ENCODE data around the gene ANKLE1. TPM values are rescaled to one million over a fixed set of nuclear protein-coding genes. Genes with fewer than 3 reads are reported as not detected.

The ANKLE1 gene
- total RNA-seq, 4 donors from 2014 or later = 0.07 to 1.1 (median 0.36) TPM

- 81 to 85% methylated on average over 3 of the region's 3 CpGs for WGBS, 2 donors
- H3K4me3 ChIP-seq (ENCODE audit: low read depth, poor library complexity, severe bottlenecking) = no peak overlapping the region
- no peak for TF ChIP-seq CTCF (IDR thresholded peaks at IDR 0.05)
- no peak for TF ChIP-seq POLR2A (IDR thresholded peaks at IDR 0.05)
- DNase-seq (ENCODE audit: low spot score in 2 of 2) = no peak
- intact Hi-C loops (cut with DNase I; ENCODE audit: low total_unique reads) = no loop called here
Measured at GRCh38 chr19:17256130-17256529, 25.6 kb upstream of the ANKLE1 start.

- no peak for TF ChIP-seq POLR2A (IDR thresholded peaks at IDR 0.05)
- no peak for TF ChIP-seq CTCF (IDR thresholded peaks at IDR 0.05)
- WGBS, 2 donors = 92 to 94% methylated on average over 9 of the region's 9 CpGs
- intact Hi-C loops (cut with DNase I; ENCODE audit: low total_unique reads) = no loop called here
- H3K4me3 ChIP-seq (ENCODE audit: low read depth, poor library complexity, severe bottlenecking) = no peak overlapping the region
- no peak for DNase-seq (ENCODE audit: low spot score in 2 of 2)
Measured at GRCh38 chr19:17259118-17259780, 22.5 kb upstream of the ANKLE1 start.

GRCh38 chr19:17259934-17260333 is 21.8 kb upstream of the ANKLE1 start:
- H3K4me3 ChIP-seq (ENCODE audit: low read depth, poor library complexity, severe bottlenecking) = no peak overlapping the region
- intact Hi-C loops (cut with DNase I; ENCODE audit: low total_unique reads) = no loop called here
- 67 to 81% methylated on average over 1 of the region's 1 CpG for WGBS, 2 donors
- TF ChIP-seq CTCF (IDR thresholded peaks at IDR 0.05) = no peak
- DNase-seq (ENCODE audit: low spot score in 2 of 2) = no peak

- TF ChIP-seq CTCF (IDR thresholded peaks at IDR 0.05) = peak in 1 of 3 donors; percentile 86
- TF ChIP-seq POLR2A (IDR thresholded peaks at IDR 0.05) = no peak
- intact Hi-C loops (cut with DNase I; ENCODE audit: low total_unique reads) = no loop called here
- 15 to 20% methylated on average over 15 of the region's 15 CpGs for WGBS, 2 donors
- DNase-seq (ENCODE audit: low spot score in 2 of 2) = peak; percentile 67 to 96
- H3K4me3 ChIP-seq (ENCODE audit: low read depth, poor library complexity, severe bottlenecking) = no peak overlapping the region
Measured at GRCh38 chr19:17260842-17261325, 20.8 kb upstream of the ANKLE1 start.

- intact Hi-C loops (cut with DNase I; ENCODE audit: low total_unique reads) = no loop called here
- WGBS, 2 donors = 66 to 69% methylated on average over 13 to 16 of the region's 16 CpGs
- no peak for DNase-seq (ENCODE audit: low spot score in 2 of 2)
- TF ChIP-seq CTCF (IDR thresholded peaks at IDR 0.05) (no peak), POLR2A (IDR thresholded peaks at IDR 0.05) (no peak)
- no peak overlapping the region for H3K4me3 ChIP-seq (ENCODE audit: low read depth, poor library complexity, severe bottlenecking)
Measured at GRCh38 chr19:17262557-17262956, 19.1 kb upstream of the ANKLE1 start.
